Calu3 (cell line): Measurements from ENCODE around the gene TGM2. TPM values are rescaled to one million over a fixed set of nuclear protein-coding genes. Genes with fewer than 3 reads are reported as not detected.

ENCODE experiments used
- BruUV-seq: library from RNA; stranded (reverse); fragments of 400-500 nt; replicated peaks from 2 replicates; lab custom pipeline; 2021; lab: Mats Ljungman, UMichigan
- CTCF ChIA-PET: fragments of 300-600 bp; sonication (Branson Sonifier 250); formaldehyde crosslinking; loops from one replicate; lab custom pipeline; 2022; ENCODE audit warnings: antibody characterized with exemption; lab: Charles Lee
- DNase-seq: peaks from one replicate; pipeline ENCODE4 v3.0.0; 2022
- H3K27ac Mint-ChIP-seq: one replicate; pipeline ENCODE4 v1.8.0; 2022; ENCODE audit warnings: mixed read lengths; ENCODE audit not compliant: unreplicated experiment
- H3K27me3 Mint-ChIP-seq: one replicate; pipeline ENCODE4 v1.8.0; 2022; ENCODE audit warnings: mixed read lengths; ENCODE audit not compliant: unreplicated experiment
- H3K36me3 Mint-ChIP-seq: one replicate; pipeline ENCODE4 v1.8.0; 2022; ENCODE audit warnings: mild to moderate bottlenecking, moderate library complexity, mixed read lengths; ENCODE audit not compliant: insufficient read depth, unreplicated experiment
- H3K4me1 Mint-ChIP-seq: one replicate; pipeline ENCODE4 v1.8.0; 2022; ENCODE audit warnings: mild to moderate bottlenecking, low read depth, mixed read lengths; ENCODE audit not compliant: unreplicated experiment
- H3K4me3 Mint-ChIP-seq: one replicate; pipeline ENCODE4 v1.8.0; 2022; ENCODE audit warnings: mild to moderate bottlenecking, low read depth, moderate library complexity, mixed read lengths; ENCODE audit not compliant: unreplicated experiment
- H3K9me3 Mint-ChIP-seq: one replicate; pipeline ENCODE4 v1.8.0; 2022; ENCODE audit warnings: low read depth, mixed read lengths; ENCODE audit not compliant: unreplicated experiment
- intact Hi-C: fragments of 100-400 bp; cut with micrococcal nuclease; formaldehyde crosslinking; loops from one replicate; pipeline ENCODE4 v1.10.0; 2022; ENCODE audit not compliant: unreplicated experiment
- total RNA-seq: library from RNA; stranded (reverse); gene quantifications from 2 replicates; pipeline ENCODE4 v1.2.3, GENCODE V29; 2022
- TF ChIP-seq, protein P1 (sequence below): fragments of 200-600 bp; IDR thresholded peaks from one replicate; pipeline ENCODE4 v1.8.0; 2022; ENCODE audit warnings: antibody characterized with exemption; ENCODE audit not compliant: unreplicated experiment

Gene TGM2
- total RNA-seq, 1 experiment from 2014 or later = 311 TPM

DNA sequence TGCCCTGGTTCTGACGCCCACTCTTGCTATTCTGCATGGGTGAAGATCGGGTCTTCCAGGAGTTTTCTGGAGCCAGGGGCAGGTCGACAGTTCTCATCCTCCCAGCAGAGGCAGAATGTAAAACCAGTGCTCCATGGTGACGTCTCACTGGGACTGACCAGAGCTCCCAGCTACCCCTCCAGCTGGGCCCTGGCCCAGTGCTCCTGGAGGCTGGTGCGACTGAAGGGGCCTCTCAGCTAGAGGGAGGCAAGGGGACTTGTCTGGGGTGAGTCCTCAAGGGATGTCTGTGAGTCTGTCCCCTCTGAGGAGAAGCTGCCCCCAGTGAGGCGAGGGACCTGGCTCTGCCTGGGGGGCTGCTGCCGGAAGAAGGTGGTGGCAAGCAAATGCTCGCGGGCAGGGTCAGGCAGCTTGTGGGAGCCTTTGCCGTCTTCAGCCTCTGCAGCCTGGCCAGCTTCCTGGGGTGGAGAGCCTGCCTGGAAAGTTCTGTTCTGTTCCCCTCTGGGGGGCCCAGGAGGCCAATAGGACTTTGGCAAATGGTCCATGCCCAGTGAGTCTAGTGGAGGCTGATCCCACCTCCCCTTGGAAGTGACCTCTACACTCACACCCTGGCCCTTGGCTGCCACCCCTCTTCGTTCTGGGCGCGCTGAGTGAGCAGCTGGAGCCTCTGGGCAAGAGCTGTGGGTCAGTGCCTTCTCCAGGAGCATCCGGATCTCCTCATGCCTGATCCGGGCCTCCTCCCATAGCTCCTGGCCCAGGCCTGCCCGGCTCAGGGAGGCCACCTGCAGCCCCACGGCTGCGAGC, 47.9 kb upstream of the TGM2 start:
- CTCF ChIA-PET = no interaction called here

DNA sequence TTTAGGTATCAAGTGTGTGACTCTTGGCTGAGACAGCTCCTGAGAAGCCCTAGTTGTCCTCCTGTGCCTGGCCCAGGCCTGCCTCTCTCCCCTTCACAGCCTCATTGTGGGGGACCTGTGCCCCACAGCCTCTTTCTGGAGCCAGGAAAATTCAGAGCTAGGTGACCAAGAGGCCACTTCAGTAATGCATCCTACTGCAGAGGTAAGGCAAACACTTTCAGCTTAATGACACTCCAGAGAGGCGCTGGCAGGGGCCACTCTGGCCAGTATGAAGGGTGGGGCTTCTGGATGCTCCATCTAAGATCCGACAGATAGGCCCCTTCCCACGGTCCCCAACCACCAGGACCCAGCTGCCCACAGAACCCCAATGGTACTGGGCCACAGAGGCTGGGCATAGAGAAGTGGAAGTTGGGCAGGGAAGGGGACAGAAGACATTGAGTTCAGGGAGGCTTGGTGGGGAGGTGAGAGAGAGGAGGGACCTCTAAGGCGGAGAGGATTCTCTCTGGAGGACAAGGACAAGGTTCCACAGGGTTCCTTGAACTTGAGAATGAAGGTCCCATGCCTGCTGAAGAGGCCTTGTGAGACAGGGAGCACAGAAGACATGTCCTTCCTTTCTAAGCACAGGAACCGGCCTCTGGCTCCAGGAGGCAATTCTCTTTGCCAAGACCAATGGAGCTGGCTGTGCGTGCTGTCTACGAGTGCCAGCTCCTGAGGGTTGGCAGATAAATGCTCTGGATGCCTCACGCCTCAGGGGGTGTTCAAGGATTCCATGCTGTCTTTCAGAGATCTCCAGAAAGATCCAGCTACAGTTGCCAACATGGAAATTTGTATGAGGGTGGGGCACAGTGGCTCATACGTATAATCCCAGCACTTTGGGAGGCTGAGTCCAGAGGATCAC, 46.4 kb upstream of the TGM2 start:
- no peak overlapping the region for H3K27ac Mint-ChIP-seq
- no peak for DNase-seq
- intact Hi-C loops = no loop called here
- H3K27me3 Mint-ChIP-seq = no peaks in the 10 kb centered on the region
- H3K4me1 Mint-ChIP-seq = no peaks in the 10 kb centered on the region
- no peaks in the 10 kb centered on the region for H3K36me3 Mint-ChIP-seq
- CTCF ChIA-PET = interaction anchor here (0.6 to 1.3 kb wide), 5 partner anchors 21 to 353 kb away, joined by 3 to 4 read pairs (median 3); no protein-coding TSS in a partner anchor
- no peak overlapping the region for H3K4me3 Mint-ChIP-seq
- no TSS peak for BruUV-seq
- TF ChIP-seq, protein P1, sequence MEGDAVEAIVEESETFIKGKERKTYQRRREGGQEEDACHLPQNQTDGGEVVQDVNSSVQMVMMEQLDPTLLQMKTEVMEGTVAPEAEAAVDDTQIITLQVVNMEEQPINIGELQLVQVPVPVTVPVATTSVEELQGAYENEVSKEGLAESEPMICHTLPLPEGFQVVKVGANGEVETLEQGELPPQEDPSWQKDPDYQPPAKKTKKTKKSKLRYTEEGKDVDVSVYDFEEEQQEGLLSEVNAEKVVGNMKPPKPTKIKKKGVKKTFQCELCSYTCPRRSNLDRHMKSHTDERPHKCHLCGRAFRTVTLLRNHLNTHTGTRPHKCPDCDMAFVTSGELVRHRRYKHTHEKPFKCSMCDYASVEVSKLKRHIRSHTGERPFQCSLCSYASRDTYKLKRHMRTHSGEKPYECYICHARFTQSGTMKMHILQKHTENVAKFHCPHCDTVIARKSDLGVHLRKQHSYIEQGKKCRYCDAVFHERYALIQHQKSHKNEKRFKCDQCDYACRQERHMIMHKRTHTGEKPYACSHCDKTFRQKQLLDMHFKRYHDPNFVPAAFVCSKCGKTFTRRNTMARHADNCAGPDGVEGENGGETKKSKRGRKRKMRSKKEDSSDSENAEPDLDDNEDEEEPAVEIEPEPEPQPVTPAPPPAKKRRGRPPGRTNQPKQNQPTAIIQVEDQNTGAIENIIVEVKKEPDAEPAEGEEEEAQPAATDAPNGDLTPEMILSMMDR = no peak
- H3K9me3 Mint-ChIP-seq = peaks cover 3% of the 10 kb centered on the region

More for the DNA sequence above, 47.9 kb upstream of the TGM2 start:
- TF ChIP-seq, protein P1 = no peak
- Mint-ChIP-seq H3K4me3 (no peak overlapping the region), H3K36me3 (no peaks in the 10 kb centered on the region), H3K9me3 (no peaks in the 10 kb centered on the region), H3K27ac (no peak overlapping the region), H3K4me1 (peaks cover 5% of the 10 kb centered on the region), H3K27me3 (no peaks in the 10 kb centered on the region)
- intact Hi-C loops = no loop called here
- DNase-seq = no peak
- BruUV-seq = no TSS peak

DNA sequence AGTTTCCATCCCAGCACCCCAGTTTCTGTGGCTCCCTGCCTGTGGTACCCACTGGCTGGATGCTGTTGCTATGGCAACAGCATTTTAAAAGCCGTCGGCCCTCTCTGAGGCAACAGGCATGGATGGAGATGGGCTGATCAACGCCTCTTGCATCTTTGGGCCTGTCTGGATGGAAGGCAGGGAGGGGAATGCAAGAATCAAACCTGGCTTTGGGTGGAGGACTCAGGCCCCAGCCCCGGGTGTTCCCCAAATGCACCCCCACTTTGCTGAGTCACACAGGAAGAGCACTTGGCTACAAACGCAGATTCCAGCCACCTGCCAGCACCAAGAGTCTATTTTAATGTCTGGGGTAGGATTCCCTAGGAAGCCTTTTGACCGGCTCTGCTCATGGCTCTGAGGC, 45.7 kb upstream of the TGM2 start:
- peaks cover 4% of the 10 kb centered on the region for H3K9me3 Mint-ChIP-seq
- intact Hi-C loops = no loop called here
- BruUV-seq = no TSS peak
- H3K4me1 Mint-ChIP-seq = no peaks in the 10 kb centered on the region
- H3K4me3 Mint-ChIP-seq = no peak overlapping the region
- H3K36me3 Mint-ChIP-seq = no peaks in the 10 kb centered on the region
- no peak overlapping the region for H3K27ac Mint-ChIP-seq
- TF ChIP-seq, protein P1 = no peak
- CTCF ChIA-PET = interaction anchor here (1.0 to 1.3 kb wide), 3 partner anchors 10 to 353 kb away, joined by 3 to 5 read pairs (median 4); no protein-coding TSS in a partner anchor
- no peaks in the 10 kb centered on the region for H3K27me3 Mint-ChIP-seq
- DNase-seq = no peak

DNA sequence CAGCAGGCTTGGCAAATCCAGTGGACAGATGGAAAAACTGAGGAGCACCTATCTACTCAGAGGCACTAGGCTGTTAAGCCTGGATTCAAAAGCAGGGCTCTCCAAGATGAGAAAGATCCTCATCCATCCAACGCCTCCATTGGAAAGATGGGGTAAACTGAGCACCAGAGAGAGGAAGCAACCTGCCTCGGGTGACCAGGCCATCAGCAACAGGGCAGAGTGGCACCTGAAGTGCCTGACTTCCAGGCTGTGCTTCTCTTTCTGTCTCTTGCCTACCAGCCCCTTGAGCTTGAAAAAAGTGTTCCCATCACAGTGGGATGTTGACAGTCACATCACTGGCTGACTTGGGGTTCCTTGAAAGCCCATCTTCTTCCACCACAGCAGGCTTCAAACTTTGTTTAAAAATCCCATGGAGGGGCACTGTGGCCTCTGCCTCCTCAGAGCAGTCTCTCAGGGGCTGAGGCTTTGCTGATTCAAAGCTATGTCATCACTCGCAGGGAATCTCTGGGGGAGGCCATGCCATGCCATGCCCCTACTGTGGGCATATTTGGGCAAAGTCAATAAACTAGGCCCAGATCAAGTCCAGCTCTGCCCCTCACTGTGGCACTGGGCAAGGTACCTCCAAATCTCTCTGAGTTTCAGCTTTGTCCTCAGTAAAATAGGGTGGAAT, 44.8 kb upstream of the TGM2 start:
- no peaks in the 10 kb centered on the region for H3K4me1 Mint-ChIP-seq
- TF ChIP-seq, protein P1 = no peak
- CTCF ChIA-PET = interaction anchor here (0.6 to 1.3 kb wide), 3 partner anchors 11 to 152 kb away, joined by 4 to 11 read pairs (median 5); no protein-coding TSS in a partner anchor
- no peaks in the 10 kb centered on the region for H3K27me3 Mint-ChIP-seq
- DNase-seq = no peak
- no TSS peak for BruUV-seq
- no peak overlapping the region for H3K4me3 Mint-ChIP-seq
- peaks cover 4% of the 10 kb centered on the region for H3K9me3 Mint-ChIP-seq
- no peak overlapping the region for H3K27ac Mint-ChIP-seq
- no peaks in the 10 kb centered on the region for H3K36me3 Mint-ChIP-seq
- intact Hi-C loops = no loop called here
